Neural crest cell (in vitro differentiated cells): ENCODE results near the gene FAT1. TPM values are rescaled to one million over a fixed set of nuclear protein-coding genes. Genes with fewer than 3 reads are reported as not detected.

Source experiments
- DNase-seq: peaks from one replicate; pipeline ENCODE4 v3.0.0; 2021; ENCODE audit warnings: low read depth, mixed read lengths, low spot score
- H3K27ac Mint-ChIP-seq: one replicate; pipeline ENCODE4 v1.8.0; 2021; ENCODE audit warnings: mild to moderate bottlenecking, mixed read lengths; ENCODE audit not compliant: unreplicated experiment
- H3K27me3 Mint-ChIP-seq: 2 replicates; pipeline ENCODE4 v1.8.0; 2021; ENCODE audit warnings: low read depth, mild to moderate bottlenecking, mixed read lengths
- H3K36me3 Mint-ChIP-seq: 2 replicates; pipeline ENCODE4 v1.8.0; 2021; ENCODE audit warnings: low read depth, mild to moderate bottlenecking, mixed read lengths
- H3K4me1 Mint-ChIP-seq: 2 replicates; pipeline ENCODE4 v1.8.0; 2021; ENCODE audit warnings: mixed read lengths
- H3K4me3 Mint-ChIP-seq: one replicate; pipeline ENCODE4 v1.8.0; 2021; ENCODE audit warnings: mild to moderate bottlenecking, mixed read lengths
- H3K9me3 Mint-ChIP-seq: 2 replicates; pipeline ENCODE4 v1.8.0; 2021; ENCODE audit warnings: mixed read lengths
- CTCF ChIP-seq: fragments of 200-600 bp; sonication (generic); conservative IDR thresholded peaks from 2 replicates; pipeline ENCODE4 v1.5.0; 2021; ENCODE audit warnings: antibody characterized with exemption, mild to moderate bottlenecking
- total RNA-seq: library from RNA; stranded (reverse); gene quantifications from 2 replicates; pipeline ENCODE4 v1.2.1, GENCODE V29; 2021

FAT1 gene
- total RNA-seq, 1 donor from 2014 or later, result 130 TPM

GRCh38 chr4:186633844-186634243 lies 89.8 kb downstream of the FAT1 start:
- Mint-ChIP-seq H3K4me1 (peaks cover 8% of the 10 kb centered on the region), H3K27ac (no peak overlapping the region), H3K4me3 (no peak overlapping the region), H3K9me3 (no peaks in the 10 kb centered on the region), H3K27me3 (no peaks in the 10 kb centered on the region), H3K36me3 (peaks cover 42% of the 10 kb centered on the region)
- no peak for TF ChIP-seq CTCF
- no peak for DNase-seq

- H3K4me3 Mint-ChIP-seq, result no peak overlapping the region
- H3K36me3 Mint-ChIP-seq, result peaks cover 57% of the 10 kb centered on the region
- TF ChIP-seq CTCF, result no peak
- no peaks in the 10 kb centered on the region for H3K27me3 Mint-ChIP-seq
- peak overlapping the region; percentile 0 for H3K27ac Mint-ChIP-seq
- no peak for DNase-seq
- peaks cover 11% of the 10 kb centered on the region for H3K4me1 Mint-ChIP-seq
- no peaks in the 10 kb centered on the region for H3K9me3 Mint-ChIP-seq
These were observed 93.5 kb downstream of the FAT1 start for GRCh38 chr4:186630128-186630527.

GRCh38 chr4:186628058-186628711 lies 95.5 kb downstream of the FAT1 start:
- peaks cover 57% of the 10 kb centered on the region for H3K36me3 Mint-ChIP-seq
- no peaks in the 10 kb centered on the region for H3K27me3 Mint-ChIP-seq
- no peak overlapping the region for H3K4me3 Mint-ChIP-seq
- H3K27ac Mint-ChIP-seq, result no peak overlapping the region
- H3K9me3 Mint-ChIP-seq, result no peaks in the 10 kb centered on the region
- peaks cover 17% of the 10 kb centered on the region for H3K4me1 Mint-ChIP-seq
- TF ChIP-seq CTCF, result no peak
- DNase-seq, result no peak

- Mint-ChIP-seq H3K4me3 (no peak overlapping the region), H3K36me3 (peaks cover 53% of the 10 kb centered on the region), H3K27ac (no peak overlapping the region), H3K9me3 (no peaks in the 10 kb centered on the region), H3K4me1 (peaks cover 24% of the 10 kb centered on the region), H3K27me3 (no peaks in the 10 kb centered on the region)
- no peak for DNase-seq
- no peak for TF ChIP-seq CTCF
These were observed 96.3 kb downstream of the FAT1 start for GRCh38 chr4:186627226-186627865.

GRCh38 chr4:186624951-186625350 lies 98.7 kb downstream of the FAT1 start:
- H3K27ac Mint-ChIP-seq, result no peak overlapping the region
- TF ChIP-seq CTCF, result no peak
- H3K4me3 Mint-ChIP-seq, result no peak overlapping the region
- peaks cover 55% of the 10 kb centered on the region for H3K36me3 Mint-ChIP-seq
- no peak for DNase-seq
- H3K4me1 Mint-ChIP-seq, result peaks cover 24% of the 10 kb centered on the region
- no peaks in the 10 kb centered on the region for H3K27me3 Mint-ChIP-seq
- no peaks in the 10 kb centered on the region for H3K9me3 Mint-ChIP-seq
